GM21381 (cell line): ENCODE measurements around the gene PHLDB3.
A peak's percentile ranks its signal among the peaks of the same experiment; 100 is the strongest.

Source experiments
- ATAC-seq: cut with Tn5 transposase; IDR thresholded peaks from one replicate; pipeline ENCODE4 v1.9.1; 2021; ENCODE audit warnings: mild to moderate bottlenecking, moderate library complexity; ENCODE audit not compliant: unreplicated experiment

The PHLDB3 gene

DNA sequence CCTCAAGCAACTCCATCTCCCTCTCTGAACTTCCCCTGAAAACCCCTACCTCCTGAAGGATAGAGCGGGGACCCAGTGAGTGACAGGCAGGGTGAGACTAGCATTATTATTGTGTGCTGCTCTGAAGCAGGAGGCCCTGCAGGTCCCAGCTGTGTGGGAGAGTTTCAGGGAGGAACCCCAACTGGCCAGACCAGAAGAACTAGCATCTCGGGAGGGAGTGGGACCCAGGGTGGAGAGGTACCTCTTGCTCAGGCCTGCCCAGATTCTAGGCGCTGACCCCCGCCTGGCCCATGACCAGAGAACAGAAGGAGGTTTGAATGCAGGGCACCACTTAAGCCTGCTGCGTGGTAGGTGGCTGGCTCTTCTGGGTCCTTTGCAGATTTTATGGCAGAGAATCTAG lies 33.5 kb downstream of the PHLDB3 start:
- ATAC-seq = no peak

DNA sequence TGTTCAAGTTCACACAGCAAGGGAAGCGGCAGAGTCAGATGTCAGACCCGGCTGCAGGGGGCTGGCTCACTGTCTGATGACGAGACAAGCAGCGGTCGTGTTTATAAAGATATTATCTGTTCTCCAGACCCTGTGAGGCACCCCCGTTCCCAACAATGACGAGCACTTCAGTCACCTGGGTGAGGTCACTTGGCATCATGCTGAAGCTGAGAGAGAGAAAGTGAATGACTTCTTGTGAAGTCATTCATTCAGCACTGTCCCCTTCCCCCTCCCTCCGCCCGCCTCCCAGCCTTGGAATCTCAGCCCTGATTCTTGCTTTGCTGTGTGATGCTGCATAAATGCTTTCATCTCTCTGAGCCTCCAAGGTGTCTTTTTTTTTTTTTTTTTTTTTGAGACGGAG lies 34.3 kb downstream of the PHLDB3 start:
- ATAC-seq = no peak

DNA sequence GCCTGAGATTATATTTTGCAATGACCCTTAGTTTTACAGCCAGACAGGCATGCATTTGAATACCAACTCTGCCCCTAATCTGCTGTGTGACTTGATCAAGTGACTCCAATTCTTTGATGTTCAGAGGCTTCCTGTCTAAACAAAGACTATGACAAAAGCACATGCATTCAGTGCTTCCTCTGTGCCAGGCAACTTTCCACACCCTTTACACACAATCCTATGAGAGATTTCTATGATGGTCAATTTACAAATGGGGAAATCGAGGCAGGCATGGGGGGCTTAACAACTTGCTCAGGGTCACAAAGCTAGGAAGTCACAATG lies 35.4 kb downstream of the PHLDB3 start:
- no peak for ATAC-seq

DNA sequence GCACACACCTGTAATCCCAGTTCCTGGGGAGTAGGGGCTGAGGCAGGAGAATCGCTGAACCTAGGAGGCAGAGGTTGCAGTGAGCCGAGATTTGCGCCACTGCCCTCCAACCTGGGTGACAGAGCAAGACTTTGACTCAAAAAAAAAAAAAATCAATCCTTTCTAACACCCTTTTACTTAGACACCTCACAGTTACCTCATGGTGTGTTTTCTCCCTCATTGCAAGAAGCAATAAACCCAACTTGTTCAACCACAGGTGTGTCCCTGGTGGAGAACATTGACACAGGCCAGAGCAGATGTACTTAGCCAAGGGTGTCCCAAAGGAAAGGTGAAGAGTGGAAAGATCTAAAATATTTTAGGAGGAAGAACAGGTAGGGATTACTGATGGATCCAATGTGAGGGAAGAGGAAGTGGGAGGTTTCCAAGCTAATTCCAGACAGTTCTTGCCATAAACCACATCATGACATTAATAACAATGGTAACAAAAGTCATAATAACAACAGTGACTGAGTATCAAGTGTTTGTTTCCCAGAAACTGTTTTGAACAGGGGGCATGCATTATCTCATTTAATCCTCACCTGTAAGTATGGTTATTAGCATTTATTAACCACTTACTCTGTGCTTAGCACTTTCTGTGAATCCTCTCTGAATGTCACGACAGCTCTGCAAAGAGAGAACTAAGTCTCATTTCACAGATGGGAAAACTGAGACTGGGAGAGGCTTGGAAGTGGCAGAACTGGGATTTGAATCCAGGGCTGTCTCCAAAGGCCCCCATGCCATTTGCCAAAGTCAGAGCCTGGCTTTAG lies 36.0 kb downstream of the PHLDB3 start:
- no peak for ATAC-seq

DNA sequence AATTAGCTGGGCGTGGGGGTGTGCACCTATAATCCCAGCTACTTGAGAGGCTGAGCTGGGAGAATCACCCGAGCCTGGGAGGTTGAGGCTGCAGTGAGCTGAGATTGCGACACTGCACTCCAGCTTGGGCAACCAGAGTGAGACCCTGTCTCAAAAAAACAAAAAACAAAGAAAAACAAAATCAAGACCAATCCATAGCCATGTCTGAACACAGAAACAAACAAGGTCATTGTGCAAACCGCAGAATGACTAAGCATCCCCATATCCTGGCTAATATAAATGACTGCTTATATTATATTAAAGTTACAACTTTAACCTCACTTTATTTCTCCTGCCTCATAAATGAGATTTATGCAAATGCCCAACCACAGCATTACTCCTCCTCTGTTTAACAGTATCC lies 36.8 kb downstream of the PHLDB3 start:
- no peak for ATAC-seq

DNA sequence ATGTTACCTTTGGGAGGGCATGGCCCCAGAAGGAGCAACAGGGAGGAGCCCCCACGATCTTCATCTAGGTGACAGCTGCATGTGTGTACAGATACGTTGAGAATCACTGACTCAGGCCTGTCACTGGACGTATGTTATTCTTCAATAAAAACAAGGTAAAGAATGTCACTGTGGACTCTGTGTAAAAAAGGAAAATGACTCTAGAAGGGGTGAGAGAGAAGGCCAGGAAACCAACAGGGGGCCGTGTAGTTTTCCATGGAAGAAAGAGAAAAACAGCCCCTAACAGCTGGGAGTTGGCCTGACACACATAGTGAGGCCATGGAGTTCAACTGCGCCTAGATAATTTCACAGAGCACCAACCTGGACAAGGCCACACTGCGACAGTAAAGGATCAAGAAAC lies 37.3 kb downstream of the PHLDB3 start:
- ATAC-seq = no peak

DNA sequence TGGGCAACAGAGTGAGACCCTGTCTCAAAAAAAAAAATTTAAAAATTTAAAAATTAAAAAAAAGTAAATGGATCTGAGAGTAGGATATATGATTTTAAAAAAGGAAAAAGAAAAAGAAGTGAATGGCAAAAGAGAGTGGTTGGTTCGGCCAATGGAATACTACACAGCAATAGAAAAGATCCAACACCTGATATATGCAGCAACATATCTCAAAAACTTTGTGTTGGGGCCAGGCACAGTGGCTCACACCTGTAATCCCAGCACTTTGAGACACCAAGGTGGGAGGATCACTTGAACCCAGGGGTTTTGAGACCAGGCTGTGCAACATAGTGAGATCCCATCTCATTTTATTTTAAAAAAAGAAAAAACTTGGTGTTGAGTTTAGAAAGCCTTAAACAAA lies 37.8 kb downstream of the PHLDB3 start:
- no peak for ATAC-seq

DNA sequence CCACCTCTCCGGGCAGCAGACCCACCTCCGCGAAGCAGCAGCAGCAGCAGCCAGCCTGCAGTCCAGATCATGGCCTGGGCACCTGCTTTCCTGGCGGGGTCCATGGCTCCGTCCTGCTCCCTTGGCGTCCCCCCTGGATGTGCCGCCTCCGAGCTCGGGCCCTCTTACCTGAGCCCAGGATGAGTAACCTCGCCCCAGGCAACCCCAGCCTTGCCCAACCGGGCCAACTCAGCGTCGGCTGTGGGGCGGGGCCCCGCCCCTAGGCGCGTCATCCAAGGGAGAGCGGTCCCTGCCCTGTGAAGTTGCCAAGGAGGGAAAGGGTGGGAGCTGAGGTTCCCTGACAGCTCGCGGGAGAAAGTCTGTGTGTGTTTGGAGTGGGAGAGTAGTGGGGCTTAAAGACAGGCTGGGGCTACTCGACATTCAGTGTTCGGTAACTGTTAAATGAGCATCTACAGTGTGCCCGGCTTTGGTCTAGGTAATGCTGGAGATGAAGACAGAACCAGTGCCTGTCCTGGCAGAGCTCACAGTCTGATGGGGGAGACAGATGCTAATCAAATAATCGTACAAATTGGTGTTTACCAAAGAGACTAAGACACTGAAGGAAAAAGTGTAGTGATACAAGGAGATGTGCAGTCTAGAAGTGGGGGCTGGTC lies 39.0 kb downstream of the PHLDB3 start, which contains the start of gene LYPD3:
Gene LYPD3 (minus strand): TSS at position 141 of the 653 bp plus-strand sequence. CDS start 37 bp downstream, at position 104.
- ATAC-seq = no peak

DNA sequence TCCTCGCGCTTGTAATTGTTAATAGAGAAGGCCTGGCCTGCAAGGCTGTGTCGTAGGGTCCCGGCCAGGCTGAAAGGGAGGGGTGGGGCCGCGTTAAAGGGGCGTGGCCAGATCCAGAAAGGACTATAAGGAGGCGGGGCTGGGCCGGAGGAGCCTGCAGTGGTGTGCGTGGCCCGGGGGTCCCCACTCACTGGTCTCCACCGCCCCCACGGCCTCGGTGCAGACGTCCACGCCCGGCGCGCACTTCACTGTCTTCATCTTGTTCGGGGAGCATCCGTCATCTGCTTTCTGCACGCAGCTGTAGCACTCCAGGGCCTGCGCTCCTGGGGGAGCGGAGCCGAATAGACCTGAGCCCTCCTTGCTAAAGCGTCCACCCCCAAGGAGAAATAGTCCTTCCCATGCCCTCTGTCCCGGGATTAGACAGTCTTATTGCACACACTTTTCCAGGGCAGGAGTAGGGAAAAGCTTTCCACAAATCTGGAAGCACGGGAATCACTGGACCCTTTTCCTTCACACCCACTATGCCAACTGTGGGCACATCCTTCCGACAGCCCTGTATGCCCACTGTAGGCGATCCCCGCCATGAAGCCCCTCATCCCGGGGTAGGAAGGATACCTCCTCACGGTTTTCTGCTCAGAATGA lies 40.3 kb downstream of the PHLDB3 start:
- ATAC-seq = peak; percentile 29

DNA sequence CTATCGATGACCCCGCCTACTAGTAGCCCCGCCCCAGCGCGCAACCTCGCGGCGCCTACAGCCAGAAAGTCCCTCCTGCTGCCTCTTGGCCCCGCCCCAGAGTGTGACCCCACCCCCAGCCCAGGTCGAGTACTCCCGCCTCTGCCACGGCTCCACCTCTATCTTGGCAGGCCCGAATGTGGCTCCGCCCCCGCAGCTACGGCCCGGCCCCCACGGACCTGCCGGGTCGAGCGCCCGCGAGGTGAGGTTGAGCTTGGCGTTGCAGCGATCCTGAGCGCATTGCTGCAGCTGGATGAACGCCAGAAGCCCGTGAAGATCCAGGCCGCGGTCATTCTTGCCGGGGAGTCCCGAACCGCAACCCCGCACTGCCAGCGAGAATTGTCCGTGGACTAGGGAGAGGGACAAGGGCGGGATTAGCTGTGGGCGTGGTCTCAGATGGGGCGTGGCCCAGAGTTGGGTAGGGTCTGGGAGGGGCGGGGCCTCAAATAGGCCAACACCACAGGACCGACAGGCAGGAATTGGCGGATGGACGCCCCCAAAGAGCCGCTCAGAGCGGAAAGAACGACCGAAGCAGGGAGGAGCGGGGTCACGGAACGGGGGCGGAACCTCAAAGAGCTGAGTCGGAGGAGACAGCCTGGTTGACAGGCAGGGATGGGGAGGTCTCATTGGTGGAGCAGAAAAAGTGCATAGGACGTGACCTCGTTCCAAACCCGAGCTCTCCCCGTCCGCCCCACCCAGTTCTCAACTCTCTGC lies 41.0 kb downstream of the PHLDB3 start:
- ATAC-seq = peak; percentile 85

DNA sequence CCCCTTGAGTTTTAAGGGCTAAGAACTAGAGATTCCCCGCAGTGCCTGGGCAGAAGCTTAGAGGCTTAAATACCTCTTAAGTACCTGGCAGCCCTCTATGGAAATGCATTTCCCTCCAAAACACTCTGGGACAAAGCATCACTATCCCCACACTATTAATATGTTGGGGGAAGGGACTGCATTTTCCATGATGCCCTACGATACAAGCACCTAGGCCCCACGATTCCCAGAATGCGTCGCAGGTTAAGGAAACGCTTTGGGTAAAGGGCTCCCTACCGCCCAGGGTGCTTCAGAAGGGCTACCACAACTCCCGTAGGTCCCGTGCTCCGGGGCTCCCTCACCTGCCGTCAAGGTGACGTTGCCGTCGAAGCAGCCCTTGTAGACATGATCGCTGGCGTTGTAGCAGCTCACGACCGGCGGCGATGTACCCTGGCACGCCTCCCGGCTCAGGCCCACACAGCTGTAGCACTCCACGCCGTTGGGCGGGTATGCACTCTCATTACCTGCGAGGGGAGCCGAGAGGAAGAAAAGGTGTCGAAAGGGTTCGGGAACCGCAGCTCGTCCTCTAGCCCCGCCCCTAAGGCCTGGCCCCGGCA lies 41.7 kb downstream of the PHLDB3 start:
- ATAC-seq = no peak

DNA sequence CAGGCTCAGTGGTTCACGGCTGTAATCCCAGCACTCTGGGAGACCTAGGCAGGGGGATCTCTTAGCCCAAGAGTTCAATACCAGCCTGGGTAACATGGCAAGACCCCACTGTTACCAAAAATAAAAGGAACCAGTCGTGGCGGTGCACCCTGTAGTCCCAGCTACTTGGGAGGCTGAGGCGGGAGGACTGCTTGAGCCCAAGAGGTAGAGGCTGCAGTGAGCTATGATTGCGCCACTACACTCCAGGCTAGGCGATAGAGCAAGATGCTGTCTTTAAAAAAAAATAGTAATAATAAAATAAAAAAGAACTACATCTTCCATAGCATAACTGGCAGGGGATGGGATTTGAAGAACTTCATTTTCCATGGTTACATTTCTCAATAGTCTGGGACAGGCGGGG lies 42.2 kb downstream of the PHLDB3 start:
- no peak for ATAC-seq

DNA sequence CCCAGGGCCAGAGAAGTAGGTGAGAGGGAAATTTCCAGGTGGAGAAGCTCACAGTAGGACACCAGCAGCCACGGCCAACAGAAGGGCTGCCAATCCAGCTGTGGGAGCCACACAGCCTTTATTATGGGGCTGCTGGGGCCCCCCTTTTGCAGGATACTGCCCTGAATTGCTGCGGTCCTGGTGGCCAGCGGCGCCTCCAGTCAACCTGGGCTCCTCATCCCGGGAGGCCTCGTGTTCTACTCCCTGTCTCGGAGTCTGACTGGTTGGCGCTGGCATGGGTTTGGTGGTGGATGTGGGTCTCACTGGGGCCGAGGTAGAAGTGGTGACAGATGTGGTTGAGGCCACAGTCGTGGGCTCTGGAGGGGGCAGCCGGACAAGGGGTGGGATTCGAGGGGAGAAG lies 43.2 kb downstream of the PHLDB3 start:
- no peak for ATAC-seq

DNA sequence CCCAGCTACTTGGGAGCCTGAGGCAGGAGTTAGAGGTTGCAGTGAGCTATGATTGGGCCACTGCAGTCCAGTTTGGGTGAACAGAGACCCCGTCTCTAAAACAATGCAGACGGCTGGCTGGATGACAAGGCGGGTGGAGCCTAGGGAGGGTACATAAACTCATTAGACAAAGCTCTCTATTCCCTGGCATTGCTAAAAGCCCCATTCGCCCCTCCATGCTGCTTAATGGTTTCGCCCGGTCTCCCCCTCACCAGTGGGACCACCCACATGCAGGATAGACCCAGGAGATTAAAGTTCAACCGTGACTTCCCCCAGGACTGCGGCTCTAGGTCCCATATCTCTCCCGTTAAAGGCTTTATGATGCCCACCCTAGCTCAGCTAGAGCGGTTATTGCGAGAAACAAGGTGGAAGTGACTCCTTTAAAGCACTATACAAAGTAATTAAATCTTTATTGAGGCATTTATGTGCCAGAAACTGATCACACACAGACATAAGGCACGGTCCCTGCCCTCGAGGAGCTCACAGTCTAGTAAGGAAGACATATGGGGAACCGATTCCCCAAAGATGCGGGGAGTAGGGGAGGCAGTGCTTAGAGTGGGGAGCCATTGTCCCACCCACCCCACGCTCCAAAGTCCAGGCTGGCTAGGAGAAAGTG lies 44.1 kb downstream of the PHLDB3 start:
- ATAC-seq = no peak

DNA sequence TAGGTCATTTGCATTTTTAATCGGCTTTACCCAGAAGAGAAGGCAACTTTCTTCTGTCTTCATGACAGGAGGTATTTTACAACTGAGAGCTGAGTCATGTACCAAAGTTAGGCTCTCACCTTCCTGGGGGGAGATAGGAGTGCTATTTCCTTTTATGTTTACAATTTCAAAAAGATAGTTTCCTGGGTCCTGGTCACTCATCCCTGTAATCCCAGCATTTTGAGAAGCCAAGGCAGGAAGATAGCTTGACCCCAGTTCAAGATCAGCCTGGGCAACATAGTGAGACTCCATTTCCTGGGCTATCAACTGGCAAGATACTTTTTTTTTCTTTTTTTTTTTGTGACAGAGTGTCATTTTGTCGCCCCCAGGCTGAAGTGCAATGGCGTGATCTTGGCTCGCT lies 46.7 kb downstream of the PHLDB3 start:
- no peak for ATAC-seq

DNA sequence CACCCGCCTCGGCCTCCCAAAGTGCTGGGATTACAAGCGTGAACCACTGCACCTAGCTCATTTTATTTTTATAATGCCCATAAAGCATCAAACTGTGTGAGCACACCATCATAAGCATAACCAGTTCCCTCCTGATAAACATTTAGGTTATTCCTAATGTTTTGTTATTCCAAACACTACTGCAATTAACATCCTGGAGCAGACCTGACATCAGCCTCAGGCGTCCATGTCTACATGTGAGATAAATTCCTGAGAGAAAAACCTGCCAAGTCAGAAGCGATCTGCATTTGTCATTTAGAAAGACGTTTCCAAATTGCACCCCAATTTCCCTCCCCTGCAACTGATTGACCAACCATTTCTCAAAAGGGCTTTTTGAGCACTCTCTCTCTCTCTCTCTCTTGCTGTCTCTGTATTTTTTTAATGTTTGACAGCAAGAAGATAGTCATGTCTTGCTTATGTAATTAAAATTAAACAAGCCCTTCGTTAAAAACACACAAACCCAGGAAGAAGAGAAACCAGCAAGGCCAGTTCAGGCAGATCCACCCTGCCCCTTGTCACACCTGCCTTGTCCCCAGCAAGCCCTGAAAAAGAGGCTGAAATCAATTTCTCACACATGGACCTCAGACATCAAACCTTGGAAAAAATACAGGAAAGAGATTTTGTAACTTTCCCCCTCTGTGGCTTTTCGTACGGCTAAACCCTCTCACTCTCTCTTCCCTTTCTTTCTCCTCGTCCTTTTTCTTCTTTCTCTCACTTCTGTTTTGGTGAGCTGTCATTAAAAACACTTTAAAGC lies 49.0 kb downstream of the PHLDB3 start:
- no peak for ATAC-seq

DNA sequence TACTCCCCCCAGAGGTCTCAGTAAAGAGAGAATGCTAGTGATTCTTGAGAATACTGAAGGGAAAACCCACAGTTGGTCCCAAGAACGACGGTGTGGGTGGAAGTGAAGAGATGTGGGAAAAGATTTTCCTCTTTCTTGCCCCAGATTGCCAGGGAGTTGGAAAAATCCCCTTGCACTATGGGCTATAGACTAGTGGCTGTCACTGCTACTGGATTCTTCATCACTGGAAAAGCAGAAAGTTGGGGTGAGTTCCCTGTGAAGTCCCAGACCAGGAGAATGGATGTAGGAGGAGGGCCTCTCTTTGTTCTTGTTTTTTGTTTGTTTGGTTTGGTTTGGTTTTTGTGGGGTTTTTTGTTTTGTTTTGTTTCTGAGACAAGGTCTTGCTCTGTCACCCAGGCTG lies 50.5 kb downstream of the PHLDB3 start:
- ATAC-seq = no peak

DNA sequence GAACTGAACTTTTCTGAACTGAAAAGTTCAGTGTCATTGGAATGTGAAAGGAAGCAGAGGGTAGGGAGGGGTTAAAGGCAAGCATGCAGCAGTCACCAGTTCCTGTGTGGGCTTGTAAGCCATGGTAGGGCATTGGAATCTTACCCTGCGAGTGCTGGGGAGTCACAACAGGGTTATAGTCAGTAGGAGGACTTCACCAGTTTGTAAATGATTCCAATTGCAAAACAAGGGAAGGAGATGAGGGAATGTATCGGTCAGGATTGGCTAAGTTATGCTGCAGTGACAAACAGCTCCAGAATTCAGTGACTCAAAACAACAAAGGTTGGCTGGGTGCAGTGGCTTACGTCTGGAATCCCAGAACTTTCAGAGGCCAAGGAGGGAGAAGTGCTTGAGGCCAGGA lies 52.0 kb downstream of the PHLDB3 start:
- no peak for ATAC-seq

DNA sequence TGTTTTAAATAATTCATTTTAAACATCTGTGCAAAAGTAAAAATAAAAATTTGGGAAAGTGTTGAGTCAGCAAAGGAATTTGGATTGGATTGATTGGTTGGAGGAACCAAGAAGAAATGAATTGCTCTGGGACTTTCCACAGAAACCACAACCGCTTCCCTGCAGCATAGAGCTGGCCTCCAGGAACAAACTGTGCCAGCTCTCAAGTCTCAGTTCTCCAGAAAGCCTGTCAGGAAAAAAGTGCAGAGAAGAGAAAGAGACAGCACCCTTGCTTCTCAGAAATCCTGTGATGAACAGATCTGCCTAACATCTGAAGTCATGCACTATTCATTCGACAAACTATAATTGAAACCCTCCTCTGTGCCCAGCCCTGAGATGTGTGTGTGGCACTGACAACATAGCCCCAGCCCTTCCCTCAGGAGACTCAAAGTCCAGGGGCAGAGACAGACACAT lies 54.0 kb downstream of the PHLDB3 start:
- ATAC-seq = no peak

DNA sequence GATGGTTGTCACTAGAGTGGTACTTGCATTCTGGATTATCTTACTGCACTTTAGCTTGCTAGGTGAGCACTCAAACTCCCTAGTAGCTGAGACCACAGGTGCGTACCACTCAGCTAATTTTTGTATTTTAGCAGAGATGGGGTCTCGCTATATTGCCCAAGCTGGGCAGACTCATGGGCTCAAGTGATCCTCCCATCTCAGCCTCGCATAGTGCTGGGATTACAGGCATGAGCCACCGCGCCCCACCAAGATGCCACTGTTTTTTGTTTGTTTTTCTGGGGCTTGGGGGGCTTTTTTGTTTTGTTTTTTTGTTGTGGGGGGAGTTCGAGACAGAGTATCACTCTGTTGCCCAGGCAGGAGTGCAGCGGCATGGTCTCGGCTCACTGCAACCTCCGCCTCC lies 56.9 kb downstream of the PHLDB3 start:
- no peak for ATAC-seq
